Measurements from ENCODE around the gene PTPRN2. TPM values are rescaled to one million over a fixed set of nuclear protein-coding genes. Genes with fewer than 3 reads are reported as not detected.
"Not testable (repeated sequence)": the region's sequence is repeated elsewhere in the genome, so short reads cannot be mapped to it uniquely, and the experiment has no call there.

PTPRN2 gene
- total and polyA plus RNA-seq, 3 experiments from 2014 or later, result 0.33 to 1.2 (median 0.42) TPM

- no peak overlapping the region for H3K4me3 ChIP-seq (ENCODE audit: low read length)
- H3K4me3 Mint-ChIP-seq, result no peak overlapping the region
- no peaks in the 10 kb centered on the region for H3K36me3 ChIP-seq (ENCODE audit: insufficient read depth, low read length)
- no peaks in the 10 kb centered on the region for H3K9me3 Mint-ChIP-seq
- H3K27me3 Mint-ChIP-seq, result peaks cover 0 to 2% of the 10 kb centered on the region in 2 donors
- H3K4me1 Mint-ChIP-seq, result no peaks in the 10 kb centered on the region
- H3K9me3 ChIP-seq (ENCODE audit: low read length), result no peaks in the 10 kb centered on the region
- H3K36me3 Mint-ChIP-seq, result no peaks in the 10 kb centered on the region
- no peaks in the 10 kb centered on the region for H3K4me1 ChIP-seq (ENCODE audit: insufficient read depth, low read length)
- ChIA-PET CTCF (no interaction called here), POLR2A (no interaction called here)
- H3K27me3 ChIP-seq (ENCODE audit: insufficient read depth, low read length, poor library complexity, severe bottlenecking), result no peaks in the 10 kb centered on the region
- peak in 1 of 5 donors; percentile 30 for DNase-seq
- no peak overlapping the region for H3K27ac Mint-ChIP-seq
- H3K27ac ChIP-seq (ENCODE audit: low read depth, low read length), result no peak overlapping the region
Measured at GRCh38 chr7:158274404-158274811, 313.2 kb downstream of the PTPRN2 start.

- not testable (repeated sequence) for H3K27me3 Mint-ChIP-seq
Measured at GRCh38 chr7:158273756-158274342, 313.8 kb downstream of the PTPRN2 start.

GRCh38 chr7:158273138-158273651 lies 314.4 kb downstream of the PTPRN2 start:
- H3K9me3 Mint-ChIP-seq, result no peaks in the 10 kb centered on the region
- no peaks in the 10 kb centered on the region for H3K36me3 ChIP-seq (ENCODE audit: insufficient read depth, low read length)
- no peaks in the 10 kb centered on the region for H3K4me1 ChIP-seq (ENCODE audit: insufficient read depth, low read length)
- H3K27me3 Mint-ChIP-seq, result no peaks in the 10 kb centered on the region
- H3K27ac Mint-ChIP-seq, result no peak overlapping the region
- ChIA-PET CTCF (no interaction called here), POLR2A (no interaction called here)
- H3K4me1 Mint-ChIP-seq, result no peaks in the 10 kb centered on the region
- no peaks in the 10 kb centered on the region for H3K36me3 Mint-ChIP-seq
- H3K27me3 ChIP-seq (ENCODE audit: insufficient read depth, low read length, poor library complexity, severe bottlenecking), result no peaks in the 10 kb centered on the region
- H3K9me3 ChIP-seq (ENCODE audit: low read length), result no peaks in the 10 kb centered on the region
- H3K4me3 ChIP-seq (ENCODE audit: low read length), result no peak overlapping the region
- no peak overlapping the region for H3K4me3 Mint-ChIP-seq
- H3K27ac ChIP-seq (ENCODE audit: low read depth, low read length), result no peak overlapping the region
- DNase-seq, result no peak

More at GRCh38 chr7:158273756-158274342, 313.8 kb downstream of the PTPRN2 start:
- H3K4me3 ChIP-seq (ENCODE audit: low read length); H3K4me1 Mint-ChIP-seq; H3K9me3 ChIP-seq (ENCODE audit: low read length); H3K27me3 ChIP-seq (ENCODE audit: insufficient read depth, low read length, poor library complexity, severe bottlenecking); H3K4me1 ChIP-seq (ENCODE audit: insufficient read depth, low read length); H3K36me3 ChIP-seq (ENCODE audit: insufficient read depth, low read length); H3K4me3 Mint-ChIP-seq; H3K27ac ChIP-seq (ENCODE audit: low read depth, low read length); H3K27ac Mint-ChIP-seq; POLR2A ChIA-PET; H3K36me3 Mint-ChIP-seq; CTCF ChIA-PET; H3K9me3 Mint-ChIP-seq: not testable (repeated sequence)
- peak in 1 of 5 donors; percentile 49 for DNase-seq

GRCh38 chr7:158272509-158273137 lies 315.0 kb downstream of the PTPRN2 start:
- DNase-seq, result peak in 1 of 5 donors; percentile 35

GRCh38 chr7:158272091-158272490 lies 315.5 kb downstream of the PTPRN2 start:
- Mint-ChIP-seq H3K27ac (no peak overlapping the region), H3K4me1 (no peaks in the 10 kb centered on the region), H3K9me3 (no peaks in the 10 kb centered on the region), H3K27me3 (no peaks in the 10 kb centered on the region), H3K36me3 (no peaks in the 10 kb centered on the region), H3K4me3 (no peak overlapping the region)
- no peaks in the 10 kb centered on the region for H3K36me3 ChIP-seq (ENCODE audit: insufficient read depth, low read length)
- H3K27ac ChIP-seq (ENCODE audit: low read depth, low read length), result no peak overlapping the region
- no peaks in the 10 kb centered on the region for H3K4me1 ChIP-seq (ENCODE audit: insufficient read depth, low read length)
- no peaks in the 10 kb centered on the region for H3K27me3 ChIP-seq (ENCODE audit: insufficient read depth, low read length, poor library complexity, severe bottlenecking)
- no peak overlapping the region for H3K4me3 ChIP-seq (ENCODE audit: low read length)
- H3K9me3 ChIP-seq (ENCODE audit: low read length), result no peaks in the 10 kb centered on the region
- CTCF ChIA-PET, result no interaction called here
- POLR2A ChIA-PET, result no interaction called here
- no peak for DNase-seq

More at GRCh38 chr7:158272509-158273137, 315.0 kb downstream of the PTPRN2 start:
- H3K4me1 Mint-ChIP-seq, result no peaks in the 10 kb centered on the region
- H3K36me3 Mint-ChIP-seq, result no peaks in the 10 kb centered on the region
- H3K36me3 ChIP-seq (ENCODE audit: insufficient read depth, low read length), result no peaks in the 10 kb centered on the region
- no peaks in the 10 kb centered on the region for H3K27me3 ChIP-seq (ENCODE audit: insufficient read depth, low read length, poor library complexity, severe bottlenecking)
- ChIA-PET POLR2A (no interaction called here), CTCF (no interaction called here)
- no peaks in the 10 kb centered on the region for H3K9me3 Mint-ChIP-seq
- no peaks in the 10 kb centered on the region for H3K27me3 Mint-ChIP-seq
- H3K9me3 ChIP-seq (ENCODE audit: low read length), result no peaks in the 10 kb centered on the region
- no peak overlapping the region for H3K27ac ChIP-seq (ENCODE audit: low read depth, low read length)
- no peak overlapping the region for H3K4me3 ChIP-seq (ENCODE audit: low read length)
- H3K4me1 ChIP-seq (ENCODE audit: insufficient read depth, low read length), result no peaks in the 10 kb centered on the region
- H3K4me3 Mint-ChIP-seq, result no peak overlapping the region
- H3K27ac Mint-ChIP-seq, result peak overlapping the region in 1 of 8 donors; percentile 30

GRCh38 chr7:158271646-158272045 lies 316.0 kb downstream of the PTPRN2 start:
- H3K27ac ChIP-seq (ENCODE audit: low read depth, low read length), result no peak overlapping the region
- no peaks in the 10 kb centered on the region for H3K27me3 ChIP-seq (ENCODE audit: insufficient read depth, low read length, poor library complexity, severe bottlenecking)
- POLR2A ChIA-PET, result no interaction called here
- no peak for DNase-seq
- no peak overlapping the region for H3K4me3 ChIP-seq (ENCODE audit: low read length)
- Mint-ChIP-seq H3K27ac (no peak overlapping the region), H3K4me3 (no peak overlapping the region), H3K36me3 (no peaks in the 10 kb centered on the region), H3K27me3 (no peaks in the 10 kb centered on the region), H3K4me1 (no peaks in the 10 kb centered on the region), H3K9me3 (no peaks in the 10 kb centered on the region)
- H3K4me1 ChIP-seq (ENCODE audit: insufficient read depth, low read length), result no peaks in the 10 kb centered on the region
- no peaks in the 10 kb centered on the region for H3K9me3 ChIP-seq (ENCODE audit: low read length)
- CTCF ChIA-PET, result no interaction called here
- no peaks in the 10 kb centered on the region for H3K36me3 ChIP-seq (ENCODE audit: insufficient read depth, low read length)

GRCh38 chr7:158270856-158271413 lies 316.7 kb downstream of the PTPRN2 start:
- Mint-ChIP-seq H3K27ac (no peak overlapping the region), H3K9me3 (no peaks in the 10 kb centered on the region), H3K4me3 (no peak overlapping the region), H3K4me1 (no peaks in the 10 kb centered on the region), H3K36me3 (no peaks in the 10 kb centered on the region), H3K27me3 (no peaks in the 10 kb centered on the region)
- Histone ChIP-seq H3K27me3 (ENCODE audit: insufficient read depth, low read length, poor library complexity, severe bottlenecking) (no peaks in the 10 kb centered on the region), H3K36me3 (ENCODE audit: insufficient read depth, low read length) (no peaks in the 10 kb centered on the region), H3K9me3 (ENCODE audit: low read length) (no peaks in the 10 kb centered on the region), H3K4me3 (ENCODE audit: low read length) (no peak overlapping the region), H3K4me1 (ENCODE audit: insufficient read depth, low read length) (no peaks in the 10 kb centered on the region), H3K27ac (ENCODE audit: low read depth, low read length) (no peak overlapping the region)
- CTCF ChIA-PET, result no interaction called here
- DNase-seq, result peak in 1 of 5 donors; percentile 37
- POLR2A ChIA-PET, result no interaction called here

GRCh38 chr7:158270106-158270775 lies 317.4 kb downstream of the PTPRN2 start:
- H3K4me3 Mint-ChIP-seq, result no peak overlapping the region

More at GRCh38 chr7:158270106-158270775, 317.4 kb downstream of the PTPRN2 start:
- ChIA-PET CTCF (no interaction called here), POLR2A (no interaction called here)
- DNase-seq, result peak in 1 of 5 donors; percentile 33
- no peaks in the 10 kb centered on the region for H3K9me3 Mint-ChIP-seq
- Histone ChIP-seq H3K36me3 (ENCODE audit: insufficient read depth, low read length) (no peaks in the 10 kb centered on the region), H3K4me3 (ENCODE audit: low read length) (no peak overlapping the region), H3K9me3 (ENCODE audit: low read length) (no peaks in the 10 kb centered on the region), H3K4me1 (ENCODE audit: insufficient read depth, low read length) (no peaks in the 10 kb centered on the region), H3K27ac (ENCODE audit: low read depth, low read length) (no peak overlapping the region), H3K27me3 (ENCODE audit: insufficient read depth, low read length, poor library complexity, severe bottlenecking) (no peaks in the 10 kb centered on the region)
- no peaks in the 10 kb centered on the region for H3K4me1 Mint-ChIP-seq
- H3K27ac Mint-ChIP-seq, result no peak overlapping the region
- no peaks in the 10 kb centered on the region for H3K27me3 Mint-ChIP-seq
- H3K36me3 Mint-ChIP-seq, result no peaks in the 10 kb centered on the region

All from CD8-positive, alpha-beta memory T cell (primary cell).